H9 (cell line): ENCODE measurements around the gene GPR135. TPM values are rescaled to one million over a fixed set of nuclear protein-coding genes. Genes with fewer than 3 reads are reported as not detected.

Source experiments
- DNase-seq: peaks from one replicate; pipeline ENCODE4 v3.0.0-alpha.2; 2017
- H2AFZ ChIP-seq: one replicate; pipeline ENCODE4 v1.6.1; 2013; ENCODE audit warnings: mild to moderate bottlenecking, low read length, control low read depth, moderate library complexity
- H2AK5ac ChIP-seq: 2 replicates; pipeline ENCODE4 v1.6.1; 2013; ENCODE audit warnings: low read length, control low read depth, mixed read lengths; ENCODE audit not compliant: insufficient read length
- H2BK120ac ChIP-seq: one replicate; pipeline ENCODE4 v1.6.1; 2013; ENCODE audit warnings: low read depth, mild to moderate bottlenecking, low read length, control low read depth, inconsistent platforms; ENCODE audit not compliant: poor library complexity, severe bottlenecking
- H2BK12ac ChIP-seq: 2 replicates; pipeline ENCODE4 v1.6.1; 2013; ENCODE audit warnings: low read length, control low read depth, mixed read lengths, low read depth; ENCODE audit not compliant: insufficient read length
- H2BK15ac ChIP-seq: 2 replicates; pipeline ENCODE4 v1.6.1; 2013; ENCODE audit warnings: low read depth, low read length, control low read depth
- H2BK20ac ChIP-seq: one replicate; pipeline ENCODE4 v1.6.1; 2013; ENCODE audit warnings: low read depth, mild to moderate bottlenecking, low read length, control low read depth, inconsistent platforms; ENCODE audit not compliant: poor library complexity, severe bottlenecking
- H2BK5ac ChIP-seq: 2 replicates; pipeline ENCODE4 v1.6.1; 2013; ENCODE audit warnings: low read length, control low read depth, mixed read lengths; ENCODE audit not compliant: insufficient read length
- H3K14ac ChIP-seq: 2 replicates; pipeline ENCODE4 v1.6.1; 2013; ENCODE audit warnings: low read length, control low read depth; ENCODE audit not compliant: insufficient read depth
- H3K18ac ChIP-seq: 2 replicates; pipeline ENCODE4 v1.6.1; 2013; ENCODE audit warnings: low read depth, mild to moderate bottlenecking, mixed read lengths, low read length, control low read depth; ENCODE audit not compliant: insufficient read length
- H3K23ac ChIP-seq: 2 replicates; pipeline ENCODE4 v1.6.1; 2013; ENCODE audit warnings: low read length, control low read depth, mixed read lengths, low read depth; ENCODE audit not compliant: insufficient read length
- H3K23me2 ChIP-seq: 2 replicates; pipeline ENCODE4 v1.6.1; 2013; ENCODE audit warnings: low read depth, mild to moderate bottlenecking, mixed read lengths, low read length, control low read depth; ENCODE audit not compliant: insufficient read length, poor library complexity, severe bottlenecking
- H3K27ac ChIP-seq: 2 replicates; pipeline ENCODE4 v1.5.1; 2013; ENCODE audit warnings: low read length, control low read depth, mixed read lengths, low read depth; ENCODE audit not compliant: insufficient read length
- H3K27me3 ChIP-seq: 2 replicates; pipeline ENCODE4 v1.6.1; 2013; ENCODE audit warnings: low read length, control low read depth, inconsistent platforms; ENCODE audit not compliant: insufficient read depth
- H3K4ac ChIP-seq: 2 replicates; pipeline ENCODE4 v1.6.1; 2013; ENCODE audit warnings: low read depth, mild to moderate bottlenecking, control low read depth, inconsistent platforms, low read length, moderate library complexity
- H3K4me1 ChIP-seq: 2 replicates; pipeline ENCODE4 v1.6.1; 2013; ENCODE audit warnings: low read length, control low read depth, inconsistent platforms; ENCODE audit not compliant: insufficient read depth
- H3K4me2 ChIP-seq: 2 replicates; pipeline ENCODE4 v1.6.1; 2013; ENCODE audit warnings: low read length, control low read depth, mixed read lengths; ENCODE audit not compliant: insufficient read length, insufficient read depth
- H3K56ac ChIP-seq: 2 replicates; pipeline ENCODE4 v1.6.1; 2013; ENCODE audit warnings: low read depth, mild to moderate bottlenecking, mixed read lengths, low read length, control low read depth; ENCODE audit not compliant: insufficient read length
- H3K79me1 ChIP-seq: 2 replicates; pipeline ENCODE4 v1.6.1; 2013; ENCODE audit warnings: low read depth, mild to moderate bottlenecking, moderate library complexity, low read length, control low read depth, inconsistent platforms; ENCODE audit not compliant: insufficient read depth, poor library complexity, severe bottlenecking
- H3K79me2 ChIP-seq: 2 replicates; pipeline ENCODE4 v1.6.1; 2013; ENCODE audit warnings: low read length, control low read depth, inconsistent platforms; ENCODE audit not compliant: insufficient read depth
- H3K9ac ChIP-seq: 2 replicates; pipeline ENCODE4 v1.6.1; 2013; ENCODE audit warnings: low read length, control low read depth, mixed read lengths; ENCODE audit not compliant: insufficient read length; ENCODE audit errors: extremely low read depth
- H3K9me3 ChIP-seq: one replicate; pipeline ENCODE4 v1.6.1; 2013; ENCODE audit warnings: low read depth, low read length, inconsistent platforms; ENCODE audit not compliant: control insufficient read depth
- H3T11ph ChIP-seq: one replicate; pipeline ENCODE4 v1.6.1; 2013; ENCODE audit warnings: mild to moderate bottlenecking, low read length, control low read depth, inconsistent platforms
- H4K20me1 ChIP-seq: one replicate; pipeline ENCODE4 v1.6.1; 2013; ENCODE audit not compliant: control insufficient read depth, insufficient read length, insufficient read depth
- H4K5ac ChIP-seq: 2 replicates; pipeline ENCODE4 v1.6.1; 2013; ENCODE audit warnings: low read depth, mild to moderate bottlenecking, mixed read lengths, low read length, control low read depth; ENCODE audit not compliant: insufficient read length
- H4K8ac ChIP-seq: replicated peaks from 2 replicates; pipeline ENCODE4 v1.6.1; 2013; ENCODE audit warnings: low read length, control low read depth, mixed read lengths, low read depth; ENCODE audit not compliant: insufficient read length
- H4K91ac ChIP-seq: 2 replicates; pipeline ENCODE4 v1.6.1; 2013; ENCODE audit warnings: low read depth, mild to moderate bottlenecking, moderate library complexity, mixed read lengths, low read length, control low read depth; ENCODE audit not compliant: insufficient read length
- H3K27ac Mint-ChIP-seq, 3 experiments: 2 replicates in 2 of 3; 3 replicates in 1 of 3; pipeline ENCODE4 v1.8.0; 2020 to 2021; ENCODE audit warnings: mixed read lengths in 3 of 3, mild to moderate bottlenecking in 1 of 3, moderate library complexity in 1 of 3
- H3K27me3 Mint-ChIP-seq: 2 replicates; pipeline ENCODE4 v1.8.0; 2021; ENCODE audit warnings: low read depth, mild to moderate bottlenecking, moderate library complexity, mixed read lengths
- H3K36me3 Mint-ChIP-seq, 3 experiments: 2 replicates in 2 of 3; 3 replicates in 1 of 3; pipeline ENCODE4 v1.8.0; 2020 to 2021; ENCODE audit warnings: low read depth in 3 of 3, mixed read lengths in 3 of 3; ENCODE audit not compliant: insufficient read depth in 1 of 3
- H3K4me1 Mint-ChIP-seq, 2 experiments: 2 replicates each; pipeline ENCODE4 v1.8.0; 2020; ENCODE audit warnings: mixed read lengths in 2 of 2
- H3K4me3 Mint-ChIP-seq, 2 experiments: 2 replicates in 1 of 2; 3 replicates in 1 of 2; pipeline ENCODE4 v1.8.0; 2020 to 2021; ENCODE audit warnings: mild to moderate bottlenecking in 2 of 2, mixed read lengths in 2 of 2, moderate library complexity in 1 of 2
- H3K9me3 Mint-ChIP-seq, 2 experiments: 2 replicates in 1 of 2; 3 replicates in 1 of 2; pipeline ENCODE4 v1.8.0; 2020; ENCODE audit warnings: mild to moderate bottlenecking in 2 of 2, mixed read lengths in 2 of 2, moderate library complexity in 1 of 2
- WGBS: extraction: QIAGEN DNeasy Blood & Tissue Kit; methylation state at CpG from one replicate; pipeline ENCODE4 v1.1.7; 2013; ENCODE audit warnings: missing lambda C conversion rate, low lambda C conversion rate, mixed read lengths; ENCODE audit not compliant: insufficient read length; ENCODE audit errors: extremely low coverage; 5-methylcytosine and 5-hydroxymethylcytosine counted together
- total RNA-seq: library from RNA; stranded (reverse); gene quantifications from 2 replicates; pipeline ENCODE4 v1.2.1, GENCODE V29; 2021
- TF ChIP-seq, protein P1 (sequence below): fragments of 200-600 bp; sonication (generic); conservative IDR thresholded peaks from 3 replicates; pipeline ENCODE4 v1.8.0; 2021; ENCODE audit warnings: antibody characterized with exemption, mild to moderate bottlenecking

GPR135 gene
- total RNA-seq, 1 experiment from 2014 or later = 1.9 TPM

DNA sequence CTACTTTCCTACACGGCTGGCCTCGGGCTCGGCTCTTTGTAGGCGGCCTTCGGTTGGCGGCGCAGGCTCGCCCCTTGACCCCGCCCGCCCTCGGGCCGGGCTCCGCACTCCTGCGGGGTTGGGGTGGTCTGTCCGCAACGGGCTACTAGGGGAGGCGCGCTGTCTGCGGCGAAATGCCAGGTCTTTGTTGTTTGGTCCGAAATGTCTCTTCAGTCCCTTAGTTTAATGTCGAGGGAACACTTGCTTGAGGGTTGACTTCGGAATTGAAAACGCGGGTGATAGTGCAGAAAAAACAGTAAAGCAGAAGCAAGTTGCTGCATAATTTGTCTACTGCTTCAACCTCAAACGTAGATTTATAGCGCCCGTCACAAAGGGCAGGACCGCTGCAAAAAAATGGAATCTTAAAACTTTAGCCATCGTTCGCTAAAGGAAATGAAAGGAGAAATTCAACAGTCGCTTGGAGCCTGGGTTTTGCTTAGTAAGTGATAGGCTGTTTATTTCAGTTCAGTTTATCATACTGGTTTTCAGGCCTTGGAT lies 19.5 kb upstream of the GPR135 start:
- peaks cover 4% of the 10 kb centered on the region for H3K23me2 ChIP-seq
- peak overlapping the region; percentile 65; the same call in 1 of the 2 replicates for H3K14ac ChIP-seq
- H4K91ac ChIP-seq = no peak overlapping the region
- no peaks in the 10 kb centered on the region for H3K4me1 ChIP-seq
- H3K4me2 ChIP-seq = peak overlapping the region; percentile 85
- H2AK5ac ChIP-seq = no peak overlapping the region
- H3K4me3 Mint-ChIP-seq = peak overlapping the region; percentile 83 to 97
- no peaks in the 10 kb centered on the region for H3K79me1 ChIP-seq
- H3K56ac ChIP-seq = no peak overlapping the region
- no peak overlapping the region for H4K5ac ChIP-seq
- H3K4me1 Mint-ChIP-seq = peaks cover 18 to 20% of the 10 kb centered on the region in 2 experiments
- peak overlapping the region; percentile 91 for H3K9ac ChIP-seq
- H4K20me1 ChIP-seq = no peaks in the 10 kb centered on the region
- H4K8ac ChIP-seq = no peak overlapping the region
- TF ChIP-seq, protein P1, sequence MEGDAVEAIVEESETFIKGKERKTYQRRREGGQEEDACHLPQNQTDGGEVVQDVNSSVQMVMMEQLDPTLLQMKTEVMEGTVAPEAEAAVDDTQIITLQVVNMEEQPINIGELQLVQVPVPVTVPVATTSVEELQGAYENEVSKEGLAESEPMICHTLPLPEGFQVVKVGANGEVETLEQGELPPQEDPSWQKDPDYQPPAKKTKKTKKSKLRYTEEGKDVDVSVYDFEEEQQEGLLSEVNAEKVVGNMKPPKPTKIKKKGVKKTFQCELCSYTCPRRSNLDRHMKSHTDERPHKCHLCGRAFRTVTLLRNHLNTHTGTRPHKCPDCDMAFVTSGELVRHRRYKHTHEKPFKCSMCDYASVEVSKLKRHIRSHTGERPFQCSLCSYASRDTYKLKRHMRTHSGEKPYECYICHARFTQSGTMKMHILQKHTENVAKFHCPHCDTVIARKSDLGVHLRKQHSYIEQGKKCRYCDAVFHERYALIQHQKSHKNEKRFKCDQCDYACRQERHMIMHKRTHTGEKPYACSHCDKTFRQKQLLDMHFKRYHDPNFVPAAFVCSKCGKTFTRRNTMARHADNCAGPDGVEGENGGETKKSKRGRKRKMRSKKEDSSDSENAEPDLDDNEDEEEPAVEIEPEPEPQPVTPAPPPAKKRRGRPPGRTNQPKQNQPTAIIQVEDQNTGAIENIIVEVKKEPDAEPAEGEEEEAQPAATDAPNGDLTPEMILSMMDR = no peak
- H3K27me3 Mint-ChIP-seq = no peaks in the 10 kb centered on the region
- no CpG with 5 or more reads among the region's 32 CpGs for WGBS
- no peak overlapping the region for H2BK12ac ChIP-seq
- H3T11ph ChIP-seq = no peak overlapping the region
- H3K27ac Mint-ChIP-seq = peak overlapping the region; percentile 94 to 98 (median 97)
- H3K23ac ChIP-seq = no peak overlapping the region
- no peak for DNase-seq
- no peak overlapping the region for H2BK15ac ChIP-seq
- no peaks in the 10 kb centered on the region for H3K9me3 Mint-ChIP-seq
- no peak overlapping the region for H2BK5ac ChIP-seq
- peaks cover 16 to 22% (median 21%) of the 10 kb centered on the region in 3 experiments for H3K36me3 Mint-ChIP-seq
- H3K9me3 ChIP-seq = no peaks in the 10 kb centered on the region
- peak overlapping the region; percentile 41 for H3K18ac ChIP-seq
- no peak overlapping the region for H3K4ac ChIP-seq
- H3K27me3 ChIP-seq = no peaks in the 10 kb centered on the region; the same call in 1 of the 2 replicates
- H2BK120ac ChIP-seq = no peak overlapping the region
- H2BK20ac ChIP-seq = no peak overlapping the region
- H2AFZ ChIP-seq = peak overlapping the region; percentile 95
- peak overlapping the region; percentile 65 for H3K27ac ChIP-seq
- peaks cover 2% of the 10 kb centered on the region; the same call in 1 of the 2 replicates for H3K79me2 ChIP-seq
